Effector memory CD4-positive, alpha-beta T cell (primary cell): Measurements from ENCODE around the gene MOK.

Experiments
- DNase-seq, 3 donors: peaks; one replicate each; pipeline ENCODE4 v3.0.0-alpha.2; 2020
- H3K27ac ChIP-seq: 2 replicates; pipeline ENCODE4 v1.7.0; 2013; ENCODE audit warnings: mild to moderate bottlenecking, low read length, moderate library complexity; ENCODE audit not compliant: insufficient read depth, poor library complexity, severe bottlenecking
- H3K27me3 ChIP-seq: replicated peaks from 2 replicates; pipeline ENCODE4 v1.7.0; 2013; ENCODE audit warnings: mild to moderate bottlenecking, low read length; ENCODE audit not compliant: insufficient read depth, control insufficient read depth, poor library complexity, severe bottlenecking
- H3K36me3 ChIP-seq: 2 replicates; pipeline ENCODE4 v1.7.0; 2013; ENCODE audit warnings: mild to moderate bottlenecking, low read length, moderate library complexity; ENCODE audit not compliant: control insufficient read depth, insufficient read depth
- H3K4me1 ChIP-seq: 2 replicates; pipeline ENCODE4 v1.7.0; 2013; ENCODE audit warnings: low read length, mild to moderate bottlenecking; ENCODE audit not compliant: control insufficient read depth, insufficient read depth, poor library complexity, severe bottlenecking
- H3K4me3 ChIP-seq: 2 replicates; pipeline ENCODE4 v1.7.0; 2013; ENCODE audit warnings: low read length, low read depth, mild to moderate bottlenecking; ENCODE audit not compliant: insufficient read depth, poor library complexity, severe bottlenecking
- H3K9me3 ChIP-seq: 2 replicates; pipeline ENCODE4 v1.7.0; 2013; ENCODE audit warnings: mild to moderate bottlenecking, low read length, moderate library complexity; ENCODE audit not compliant: control insufficient read depth

Gene MOK

DNA sequence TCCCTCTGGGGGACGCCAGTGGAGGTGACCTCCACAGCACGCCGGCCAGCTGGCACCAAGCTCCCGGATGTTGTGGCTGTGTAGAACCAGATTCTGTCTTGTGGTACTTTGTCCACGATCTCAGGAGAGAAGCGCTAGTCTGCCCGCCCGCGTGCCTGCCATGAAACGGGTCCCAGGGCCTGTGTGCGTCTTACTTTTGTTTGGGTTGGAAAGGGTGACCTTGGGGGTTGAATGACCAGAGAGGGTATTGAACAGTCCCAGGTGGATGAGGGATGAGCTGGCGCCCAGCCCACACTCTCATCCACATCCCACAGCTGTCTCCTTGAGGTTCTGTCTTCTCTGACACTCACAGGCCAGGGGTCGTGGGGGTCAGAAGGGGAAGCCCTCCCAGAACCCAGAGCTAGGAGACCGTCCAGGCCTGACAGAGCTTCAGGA lies 87.0 kb downstream of the MOK start:
- Histone ChIP-seq H3K9me3 (no peaks in the 10 kb centered on the region), H3K27me3 (no peaks in the 10 kb centered on the region), H3K27ac (no peak overlapping the region), H3K4me1 (no peaks in the 10 kb centered on the region), H3K4me3 (no peak overlapping the region), H3K36me3 (no peaks in the 10 kb centered on the region)
- no peak for DNase-seq

DNA sequence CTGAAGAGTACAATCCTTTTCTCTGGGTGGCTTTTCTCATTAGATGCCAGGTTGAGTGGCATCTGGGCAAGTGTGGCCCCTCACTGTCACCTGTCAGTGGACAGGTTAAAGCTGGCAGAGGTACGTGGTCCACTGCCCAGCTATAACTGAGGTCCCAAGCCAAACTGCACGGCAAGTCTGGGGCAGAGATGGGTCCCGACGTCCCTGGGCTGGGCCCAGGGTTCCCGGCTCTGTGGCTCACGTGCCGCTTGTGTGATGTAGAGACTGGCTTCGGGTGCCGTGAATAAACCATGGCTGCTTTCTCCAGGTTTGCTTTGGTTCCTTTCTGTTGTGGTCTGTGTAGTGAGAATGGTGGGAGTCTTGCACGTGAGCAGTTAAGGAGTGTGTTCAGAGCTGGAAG lies 87.6 kb downstream of the MOK start:
- Histone ChIP-seq H3K27ac (no peak overlapping the region), H3K9me3 (no peaks in the 10 kb centered on the region), H3K36me3 (no peaks in the 10 kb centered on the region), H3K4me3 (no peak overlapping the region), H3K4me1 (no peaks in the 10 kb centered on the region), H3K27me3 (no peaks in the 10 kb centered on the region)
- no peak for DNase-seq

DNA sequence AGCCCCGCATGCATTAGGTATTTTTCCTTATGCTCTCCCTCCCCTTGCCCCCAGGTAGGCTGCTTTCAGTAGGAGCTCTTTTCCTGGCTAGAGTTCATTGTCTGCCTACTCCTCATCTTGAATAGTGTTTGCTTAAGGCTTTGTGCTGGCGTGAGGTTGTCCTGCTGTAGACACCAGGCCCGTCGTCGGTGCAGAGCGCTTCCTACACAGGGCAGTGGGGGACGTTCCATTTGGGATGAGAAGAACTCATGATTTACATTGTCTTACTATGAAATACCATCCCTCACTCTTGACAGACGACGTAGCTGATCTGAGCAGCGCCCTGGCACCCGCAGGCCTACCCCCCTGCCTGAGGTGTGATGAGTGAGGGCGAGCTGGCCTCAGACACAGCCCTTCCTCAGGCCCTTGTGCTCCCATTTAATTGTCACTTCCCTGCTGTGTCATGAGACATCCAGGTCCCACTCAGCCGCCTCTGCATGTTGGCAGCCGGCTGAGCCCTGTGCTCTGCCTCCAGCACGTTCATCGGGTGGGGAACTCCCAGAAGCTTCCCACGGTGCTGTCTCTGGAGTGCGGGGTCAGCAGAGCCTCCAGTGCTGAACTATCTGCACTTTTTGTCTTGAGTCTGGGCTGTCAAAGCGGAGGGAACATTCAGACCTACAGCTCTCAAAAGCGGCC lies 89.3 kb downstream of the MOK start:
- peaks cover 7% of the 10 kb centered on the region for H3K36me3 ChIP-seq
- H3K9me3 ChIP-seq = no peaks in the 10 kb centered on the region
- no peak for DNase-seq
- no peak overlapping the region for H3K4me3 ChIP-seq
- no peak overlapping the region for H3K27ac ChIP-seq
- no peaks in the 10 kb centered on the region for H3K27me3 ChIP-seq
- no peaks in the 10 kb centered on the region for H3K4me1 ChIP-seq

DNA sequence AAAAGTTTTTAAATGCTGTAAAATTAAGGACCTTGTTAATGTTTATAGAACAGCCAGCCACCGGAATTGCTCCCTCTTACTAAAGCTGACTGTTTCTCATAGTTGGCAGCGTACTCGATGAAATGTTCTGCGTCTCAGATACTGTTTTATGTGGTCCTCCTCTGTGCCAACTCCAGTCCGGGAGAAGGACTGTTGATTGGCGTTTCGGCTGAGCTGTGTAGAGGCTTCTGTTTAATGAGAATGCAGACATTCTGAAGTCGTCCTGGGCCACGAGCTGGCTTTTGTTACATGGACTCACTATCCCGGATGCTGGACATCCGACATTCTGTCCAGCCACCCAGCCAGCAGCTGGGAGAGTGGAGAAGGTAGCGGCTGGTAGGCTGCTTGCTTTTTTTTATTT lies 89.9 kb downstream of the MOK start:
- no peaks in the 10 kb centered on the region for H3K4me1 ChIP-seq
- H3K27me3 ChIP-seq = no peaks in the 10 kb centered on the region
- H3K36me3 ChIP-seq = peaks cover 8% of the 10 kb centered on the region
- no peak for DNase-seq
- no peak overlapping the region for H3K27ac ChIP-seq
- H3K9me3 ChIP-seq = no peaks in the 10 kb centered on the region
- no peak overlapping the region for H3K4me3 ChIP-seq

DNA sequence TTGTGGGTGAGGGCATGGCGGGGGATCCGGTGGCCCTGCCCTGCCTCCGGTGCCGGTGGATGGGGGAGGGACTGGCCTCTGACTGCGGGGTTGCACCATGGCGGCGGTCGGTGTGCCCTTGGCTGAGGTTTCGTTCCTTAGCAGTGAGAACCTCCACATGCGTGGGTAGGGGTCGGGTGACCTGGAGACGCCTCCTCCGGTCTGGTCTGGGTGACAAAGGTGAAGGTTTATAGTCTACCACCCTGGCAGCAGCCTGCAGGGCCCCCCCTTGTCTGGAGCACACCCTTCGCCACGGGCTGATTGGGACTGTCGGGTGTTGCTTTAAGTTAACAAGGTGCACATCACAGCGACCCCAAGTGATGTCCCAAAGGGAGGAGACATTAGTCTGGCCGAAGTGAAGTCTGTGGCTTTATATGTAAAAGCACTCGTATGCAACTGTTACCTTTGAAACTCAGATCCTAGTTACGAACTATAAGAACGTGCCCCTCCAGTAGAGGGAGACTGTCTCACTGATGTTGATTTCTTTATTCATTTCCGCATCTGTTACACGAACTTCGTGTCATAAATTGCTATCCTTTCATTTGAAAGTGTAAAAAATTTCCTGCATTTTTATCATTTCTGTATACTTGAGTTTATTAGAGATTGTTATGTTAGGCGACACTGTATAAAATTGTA lies 90.8 kb downstream of the MOK start:
- H3K4me1 ChIP-seq = no peaks in the 10 kb centered on the region
- no peak overlapping the region for H3K27ac ChIP-seq
- no peak for DNase-seq
- peaks cover 14% of the 10 kb centered on the region for H3K36me3 ChIP-seq
- no peaks in the 10 kb centered on the region for H3K9me3 ChIP-seq
- H3K4me3 ChIP-seq = no peak overlapping the region
- no peaks in the 10 kb centered on the region for H3K27me3 ChIP-seq

DNA sequence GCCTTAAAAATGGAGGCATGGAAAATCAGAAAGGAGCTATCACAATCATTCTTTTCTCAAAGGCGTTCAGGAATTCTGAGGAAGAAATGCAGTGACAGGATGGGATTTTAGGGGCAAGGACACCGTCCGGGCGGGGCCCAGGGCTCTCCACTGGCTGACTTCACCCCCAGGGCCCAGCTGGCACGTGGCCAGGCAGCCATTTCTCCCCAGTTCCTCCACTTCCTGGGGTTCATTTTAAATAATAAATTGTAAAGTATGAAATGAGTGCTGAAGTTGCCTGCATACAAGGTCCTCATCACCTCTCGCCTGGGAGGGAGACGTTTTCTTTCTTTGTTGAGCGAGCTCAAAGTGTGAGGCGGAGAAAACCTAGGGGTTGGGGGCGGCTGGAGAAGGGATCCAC lies 91.5 kb downstream of the MOK start:
- Histone ChIP-seq H3K4me1 (no peaks in the 10 kb centered on the region), H3K27ac (no peak overlapping the region), H3K36me3 (peaks cover 21% of the 10 kb centered on the region), H3K27me3 (no peaks in the 10 kb centered on the region), H3K9me3 (no peaks in the 10 kb centered on the region), H3K4me3 (no peak overlapping the region)
- DNase-seq = no peak

DNA sequence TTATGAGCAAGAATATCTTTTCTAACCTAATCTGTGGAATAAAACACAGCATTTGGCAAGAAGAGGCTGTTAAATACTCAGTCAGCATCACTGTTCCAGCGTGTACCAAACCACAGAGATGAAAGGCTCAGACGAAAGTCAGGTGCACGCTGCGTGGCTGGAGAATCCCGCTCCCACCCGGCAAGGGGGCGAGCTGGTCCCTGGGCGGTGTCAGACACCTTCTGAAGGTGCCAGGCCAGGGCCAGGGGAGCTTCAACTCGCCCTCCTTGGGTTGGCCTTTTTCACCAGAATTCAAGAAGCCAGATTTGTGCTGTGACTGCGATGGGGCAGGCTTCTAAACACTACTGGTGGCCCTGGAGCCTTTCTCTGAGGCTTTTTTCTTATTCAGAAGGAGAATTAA lies 92.1 kb downstream of the MOK start:
- Histone ChIP-seq H3K27ac (no peak overlapping the region), H3K27me3 (no peaks in the 10 kb centered on the region), H3K4me1 (no peaks in the 10 kb centered on the region), H3K36me3 (peaks cover 27% of the 10 kb centered on the region), H3K4me3 (no peak overlapping the region), H3K9me3 (no peaks in the 10 kb centered on the region)
- DNase-seq = no peak

DNA sequence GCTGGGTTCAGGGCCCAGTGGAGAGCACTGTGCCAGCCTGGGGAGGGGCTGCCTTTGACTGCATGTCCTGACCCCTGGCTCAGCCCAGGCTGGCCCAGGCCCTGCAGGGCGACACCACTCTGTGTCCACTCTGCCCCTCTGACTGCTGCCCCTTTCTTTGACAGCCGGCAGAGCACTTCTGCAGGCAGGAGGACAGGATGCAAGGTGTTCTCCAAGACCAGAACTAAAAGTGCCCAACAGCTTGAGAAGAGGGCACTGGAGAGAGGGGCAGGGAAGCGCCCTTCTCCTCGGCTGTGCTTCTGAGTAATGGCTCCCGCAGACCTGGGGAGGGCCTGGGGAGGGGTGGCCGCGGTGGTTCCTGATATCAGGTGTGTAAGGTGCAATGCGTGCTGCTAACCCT lies 92.6 kb downstream of the MOK start:
- H3K9me3 ChIP-seq = no peaks in the 10 kb centered on the region
- H3K27me3 ChIP-seq = no peaks in the 10 kb centered on the region
- peaks cover 32% of the 10 kb centered on the region for H3K36me3 ChIP-seq
- no peak overlapping the region for H3K4me3 ChIP-seq
- DNase-seq = no peak
- H3K27ac ChIP-seq = no peak overlapping the region
- H3K4me1 ChIP-seq = no peaks in the 10 kb centered on the region

DNA sequence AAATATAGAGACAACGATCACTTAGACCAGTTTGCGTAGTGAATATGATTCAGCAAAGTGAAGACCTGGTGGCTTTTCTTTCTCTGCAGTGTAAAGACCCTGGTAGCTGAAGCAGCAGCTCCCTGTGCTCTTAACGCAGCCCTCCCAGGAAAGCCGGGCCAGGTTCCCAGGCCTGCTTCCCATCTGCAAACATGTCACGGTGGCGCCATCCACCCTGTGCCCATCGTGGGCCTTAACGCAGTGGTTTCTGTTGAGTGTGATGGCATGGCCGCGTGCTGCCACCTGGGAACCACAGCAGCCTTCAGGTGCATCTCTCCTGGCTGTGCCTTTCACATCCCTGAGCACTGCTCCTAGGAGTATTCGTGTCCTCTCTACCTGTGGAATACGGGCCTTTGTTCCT lies 93.7 kb downstream of the MOK start:
- DNase-seq = no peak
- Histone ChIP-seq H3K27ac (no peak overlapping the region), H3K27me3 (no peaks in the 10 kb centered on the region), H3K4me3 (no peak overlapping the region), H3K36me3 (peaks cover 35% of the 10 kb centered on the region), H3K4me1 (no peaks in the 10 kb centered on the region), H3K9me3 (no peaks in the 10 kb centered on the region)

DNA sequence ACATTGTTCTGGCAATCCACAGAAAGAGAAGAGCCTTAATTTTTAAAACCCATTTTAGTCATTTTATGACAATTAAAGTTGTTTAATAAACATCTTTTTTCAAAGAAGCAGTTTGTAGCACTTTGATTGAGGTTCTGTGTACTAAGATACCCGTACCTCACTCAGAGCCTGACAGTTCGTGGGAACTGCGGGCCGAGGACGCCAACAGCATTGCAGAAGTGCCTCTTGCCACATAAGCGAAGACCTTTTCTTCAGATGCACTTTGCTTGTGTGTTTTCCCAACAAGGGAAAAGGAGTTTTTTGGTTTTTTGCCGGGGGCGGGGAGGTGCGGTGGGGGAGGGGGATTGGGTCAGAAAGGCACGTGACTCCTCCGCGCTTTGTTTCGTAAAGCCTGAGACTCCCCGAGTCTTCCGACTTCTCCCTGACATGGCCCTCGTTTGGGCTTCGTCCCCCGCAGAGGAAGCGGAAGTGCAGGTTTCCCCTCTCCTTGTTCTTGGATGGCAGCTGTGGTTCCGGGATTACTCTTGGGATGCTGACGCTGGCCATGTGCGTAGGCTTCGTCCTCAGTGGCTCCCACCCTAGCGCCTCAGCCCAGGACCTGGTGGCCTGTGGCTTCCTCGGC lies 94.4 kb downstream of the MOK start:
- Histone ChIP-seq H3K36me3 (peaks cover 37% of the 10 kb centered on the region), H3K27me3 (no peaks in the 10 kb centered on the region), H3K9me3 (no peaks in the 10 kb centered on the region), H3K4me1 (no peaks in the 10 kb centered on the region), H3K27ac (no peak overlapping the region), H3K4me3 (no peak overlapping the region)
- no peak for DNase-seq
